ENCODE results near the gene ARHGAP15.

ARHGAP15 gene

GRCh38 chr2:143217512-143218115 lies 88.4 kb downstream of the ARHGAP15 start:
- FAIRE-seq: no peak
- DNase-seq (ENCODE audit: insufficient read length, low spot score): no peak

GRCh38 chr2:143218621-143219020 lies 89.4 kb downstream of the ARHGAP15 start:
- DNase-seq (ENCODE audit: insufficient read length, low spot score) (no peak), FAIRE-seq (no peak)

- DNase-seq (ENCODE audit: insufficient read length, low spot score) (no peak), FAIRE-seq (no peak)
These were observed 90.0 kb downstream of the ARHGAP15 start for GRCh38 chr2:143219266-143219665.

GRCh38 chr2:143223556-143223955 lies 94.3 kb downstream of the ARHGAP15 start:
- no peak for FAIRE-seq

GRCh38 chr2:143225931-143226330 lies 96.7 kb downstream of the ARHGAP15 start:
- FAIRE-seq (no peak), DNase-seq (ENCODE audit: insufficient read length, low spot score) (no peak)

More at GRCh38 chr2:143223556-143223955, 94.3 kb downstream of the ARHGAP15 start:
- no peak for DNase-seq (ENCODE audit: insufficient read length, low spot score)

- FAIRE-seq (no peak), DNase-seq (ENCODE audit: insufficient read length, low spot score) (no peak)
These were observed 97.7 kb downstream of the ARHGAP15 start for GRCh38 chr2:143226714-143227541.

- no peak for FAIRE-seq
- DNase-seq (ENCODE audit: insufficient read length, low spot score): no peak
These were observed 100.2 kb downstream of the ARHGAP15 start for GRCh38 chr2:143229411-143229810.

- no peak for DNase-seq (ENCODE audit: insufficient read length, low spot score)
- FAIRE-seq: no peak
These were observed 100.7 kb downstream of the ARHGAP15 start for GRCh38 chr2:143229952-143230351.

- no peak for DNase-seq (ENCODE audit: insufficient read length, low spot score)
- no peak for FAIRE-seq
These were observed 101.5 kb downstream of the ARHGAP15 start for GRCh38 chr2:143230506-143231253.

- FAIRE-seq (no peak), DNase-seq (ENCODE audit: insufficient read length, low spot score) (no peak)
These were observed 102.0 kb downstream of the ARHGAP15 start for GRCh38 chr2:143231254-143231645.

- DNase-seq (ENCODE audit: insufficient read length, low spot score): no peak
- FAIRE-seq: no peak
These were observed 108.0 kb downstream of the ARHGAP15 start for GRCh38 chr2:143237146-143237777.

- FAIRE-seq: no peak
- no peak for DNase-seq (ENCODE audit: insufficient read length, low spot score)
These were observed 112.3 kb downstream of the ARHGAP15 start for GRCh38 chr2:143241403-143242088.

GRCh38 chr2:143246246-143246645 lies 117.0 kb downstream of the ARHGAP15 start:
- no peak for DNase-seq (ENCODE audit: insufficient read length, low spot score)
- no peak for FAIRE-seq

- no peak for DNase-seq (ENCODE audit: insufficient read length, low spot score)
- no peak for FAIRE-seq
These were observed 117.9 kb downstream of the ARHGAP15 start for GRCh38 chr2:143246815-143247744.

GRCh38 chr2:143248631-143249030 lies 119.4 kb downstream of the ARHGAP15 start:
- FAIRE-seq (no peak), DNase-seq (ENCODE audit: insufficient read length, low spot score) (no peak)

- FAIRE-seq: no peak
These were observed 122.5 kb downstream of the ARHGAP15 start for GRCh38 chr2:143251681-143252080.

GRCh38 chr2:143252138-143252907 lies 123.1 kb downstream of the ARHGAP15 start:
- DNase-seq (ENCODE audit: insufficient read length, low spot score): no peak
- no peak for FAIRE-seq

More at GRCh38 chr2:143251681-143252080, 122.5 kb downstream of the ARHGAP15 start:
- no peak for DNase-seq (ENCODE audit: insufficient read length, low spot score)

GRCh38 chr2:143254110-143254509 lies 124.9 kb downstream of the ARHGAP15 start:
- no peak for DNase-seq (ENCODE audit: insufficient read length, low spot score)
- FAIRE-seq: no peak

GRCh38 chr2:143255086-143255485 lies 125.9 kb downstream of the ARHGAP15 start:
- FAIRE-seq: no peak
- DNase-seq (ENCODE audit: insufficient read length, low spot score): no peak
